Measurements from ENCODE around the gene PLEKHA4. TPM values are rescaled to one million over a fixed set of nuclear protein-coding genes. Genes with fewer than 3 reads are reported as not detected.
"Not testable (repeated sequence)": the region's sequence is repeated elsewhere in the genome, so short reads cannot be mapped to it uniquely, and the experiment has no call there.

The PLEKHA4 gene
- total and polyA plus RNA-seq, 9 of the 15 experiments (the other 6 are each of a cell fraction or from before 2014, with no cell fraction given): 0.07 to 30.8 (median 11.4) TPM

GRCh38 chr19:48899781-48900476 is 31.5 kb upstream of the PLEKHA4 start, which contains the start of gene NUCB1 (continued):
- TF ChIP-seq E4F1 (CRISPR knock-in tag; IDR thresholded peaks at IDR 0.05; ENCODE audit: borderline replicate concordance): no peak

DNA sequence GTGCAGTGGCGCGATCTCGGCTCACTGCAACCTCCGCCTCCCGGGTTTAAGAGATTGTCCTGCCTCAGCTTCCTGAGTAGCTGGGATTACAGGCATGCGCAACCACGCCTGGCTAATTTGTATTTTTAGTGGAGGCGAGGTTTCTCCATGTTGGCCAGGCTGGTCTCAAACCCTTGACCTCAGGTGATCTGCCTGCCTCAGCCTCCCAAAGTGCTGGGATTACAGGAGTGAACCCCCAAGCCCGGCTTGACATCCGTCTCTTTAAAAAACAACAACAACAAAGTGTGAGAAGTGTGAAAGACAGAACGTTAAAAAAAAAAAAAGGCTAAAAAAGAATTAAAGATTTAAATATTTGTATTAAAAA is 31.0 kb upstream of the PLEKHA4 start:
- peak overlapping the region; percentile 71 for H2AFZ ChIP-seq (ENCODE audit: low read depth, low read length)
- ATAC-seq; H3K9me3 ChIP-seq (replicated peaks; ENCODE audit: control insufficient read depth, insufficient read depth, low read depth, low read length); FAIRE-seq; DNase-seq (ENCODE audit: extremely low read depth in 1 of 4, low spot score in 3 of 4); in situ Hi-C loops (cut with MboI); BruUV-seq (replicated peaks); H4K20me1 ChIP-seq (replicated peaks; ENCODE audit: control insufficient read depth, insufficient read depth, low read length); H3K27me3 ChIP-seq (ENCODE audit: control insufficient read depth in 2 of 2, insufficient read depth in 2 of 2, low read length in 2 of 2); intact Hi-C loops (cut with micrococcal nuclease); H3K9me1 ChIP-seq (ENCODE audit: control insufficient read depth, insufficient read depth, low read length); TF ChIP-seq CREB1 (IDR thresholded peaks at IDR 0.05): not testable (repeated sequence)
- POLR2A ChIA-PET: interaction anchor here (0.6 to 9.7 kb wide), 12 partner anchors 14 to 310 kb away, joined by 3 to 205 read pairs (median 4); partner anchors contain the start of genes FTL and PPP1R15A
- H3K4me2 ChIP-seq (ENCODE audit: insufficient read depth, low read length): peak overlapping the region; percentile 89
- CTCF ChIA-PET (ENCODE audit: low intra/inter-chr PET ratio): interaction anchor here (0.9 kb wide), 1 partner anchor 71 kb away, joined by 3 read pairs; no protein-coding TSS in a partner anchor
- peak overlapping the region; percentile 72 for H3K27ac ChIP-seq (ENCODE audit: extremely low read depth, low read depth, low read length)
- H3K4me3 ChIP-seq: peak overlapping the region; percentile 12; the same call in 1 of the 2 replicates
- 12% methylated on average over 9 of the region's 11 CpGs for WGBS (ENCODE audit: insufficient coverage, low coverage, missing lambda C conversion rate)
- peaks cover 27 to 69% of the 10 kb centered on the region in 2 experiments for H3K4me1 ChIP-seq (replicated peaks in 1 of 2; ENCODE audit: control insufficient read depth in 2 of 2, insufficient read depth in 2 of 2, low read length in 2 of 2)
- H3K9ac ChIP-seq (ENCODE audit: insufficient read depth in 1 of 2, low read depth in 2 of 2, low read length in 2 of 2): peak overlapping the region; percentile 48 to 88; a peak in 3 of 4 replicates
- peaks cover 35% of the 10 kb centered on the region for H3K79me2 ChIP-seq (ENCODE audit: control insufficient read depth, insufficient read depth, low read length)
- peaks cover 15% of the 10 kb centered on the region; the same call in 2 of the 3 replicates for H3K36me3 ChIP-seq (ENCODE audit: control insufficient read depth, insufficient read depth, low read length)
- TF ChIP-seq POLR2A (conservative IDR thresholded peaks at IDR 0.05) (0 out of 2 replicates have a peak, but pooled peaks have one; percentile 33), CREB1 (CRISPR knock-in tag; IDR thresholded peaks at IDR 0.05) (0 out of 2 replicates have a peak, but pooled peaks have one; percentile 8), FOXJ2 (tag; IDR thresholded peaks at IDR 0.05) (peak; percentile 15; the same call in 1 of the 2 replicates), MIER1 (IDR thresholded peaks at IDR 0.05; ENCODE audit: low read depth) (0 out of 2 replicates have a peak, but pooled peaks have one; percentile 48), NFRKB (IDR thresholded peaks at IDR 0.05; ENCODE audit: low read depth) (peak; percentile 48; the same call in 1 of the 2 replicates), BHLHE40 (IDR thresholded peaks at IDR 0.05; ENCODE audit: low read length) (0 out of 2 replicates have a peak, but pooled peaks have one; percentile 1), HLTF (IDR thresholded peaks at IDR 0.05) (0 out of 2 replicates have a peak, but pooled peaks have one; percentile 22), HDGF (IDR thresholded peaks at IDR 0.05) (0 out of 2 replicates have a peak, but pooled peaks have one; percentile 76), ZFP91 (CRISPR knock-in tag; IDR thresholded peaks at IDR 0.05) (peak; percentile 61; the same call in 1 of the 2 replicates), NRF1 (conservative IDR thresholded peaks at IDR 0.05 in 1 of 2, IDR thresholded peaks at IDR 0.05 in 1 of 2) (peak; percentile 79 to 83), BRD9 (IDR thresholded peaks at IDR 0.05; ENCODE audit: low read depth, partially characterized antibody) (peak; percentile 64), BACH1 (tag; IDR thresholded peaks at IDR 0.05) (0 out of 2 replicates have a peak, but pooled peaks have one; percentile 25)
- TF ChIP-seq, protein P1, sequence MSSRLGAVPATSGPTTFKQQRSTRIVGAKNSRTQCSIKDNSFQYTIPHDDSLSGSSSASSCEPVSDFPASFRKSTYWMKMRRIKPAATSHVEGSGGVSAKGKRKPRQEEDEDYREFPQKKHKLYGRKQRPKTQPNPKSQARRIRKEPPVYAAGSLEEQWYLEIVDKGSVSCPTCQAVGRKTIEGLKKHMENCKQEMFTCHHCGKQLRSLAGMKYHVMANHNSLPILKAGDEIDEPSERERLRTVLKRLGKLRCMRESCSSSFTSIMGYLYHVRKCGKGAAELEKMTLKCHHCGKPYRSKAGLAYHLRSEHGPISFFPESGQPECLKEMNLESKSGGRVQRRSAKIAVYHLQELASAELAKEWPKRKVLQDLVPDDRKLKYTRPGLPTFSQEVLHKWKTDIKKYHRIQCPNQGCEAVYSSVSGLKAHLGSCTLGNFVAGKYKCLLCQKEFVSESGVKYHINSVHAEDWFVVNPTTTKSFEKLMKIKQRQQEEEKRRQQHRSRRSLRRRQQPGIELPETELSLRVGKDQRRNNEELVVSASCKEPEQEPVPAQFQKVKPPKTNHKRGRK (tag; IDR thresholded peaks at IDR 0.05): peak; percentile 37; the same call in 1 of the 2 replicates
